Melanocyte of skin (primary cell): ENCODE measurements around the gene GFM2. TPM values are rescaled to one million over a fixed set of nuclear protein-coding genes. Genes with fewer than 3 reads are reported as not detected.

ENCODE experiments used
- small RNA-seq, 2 donors: library from RNA; depleted of rRNA; stranded (forward); fragments of <200 nt; gene quantifications; one replicate each; pipeline ENCODE3, GENCODE V24; 2012
- total RNA-seq, 2 donors: library from RNA; depleted of rRNA; stranded (reverse); fragments of >200 nt; gene quantifications; 2 replicates each; pipeline ENCODE4 v1.2.3, GENCODE V29; 2012

Gene GFM2, protein sequence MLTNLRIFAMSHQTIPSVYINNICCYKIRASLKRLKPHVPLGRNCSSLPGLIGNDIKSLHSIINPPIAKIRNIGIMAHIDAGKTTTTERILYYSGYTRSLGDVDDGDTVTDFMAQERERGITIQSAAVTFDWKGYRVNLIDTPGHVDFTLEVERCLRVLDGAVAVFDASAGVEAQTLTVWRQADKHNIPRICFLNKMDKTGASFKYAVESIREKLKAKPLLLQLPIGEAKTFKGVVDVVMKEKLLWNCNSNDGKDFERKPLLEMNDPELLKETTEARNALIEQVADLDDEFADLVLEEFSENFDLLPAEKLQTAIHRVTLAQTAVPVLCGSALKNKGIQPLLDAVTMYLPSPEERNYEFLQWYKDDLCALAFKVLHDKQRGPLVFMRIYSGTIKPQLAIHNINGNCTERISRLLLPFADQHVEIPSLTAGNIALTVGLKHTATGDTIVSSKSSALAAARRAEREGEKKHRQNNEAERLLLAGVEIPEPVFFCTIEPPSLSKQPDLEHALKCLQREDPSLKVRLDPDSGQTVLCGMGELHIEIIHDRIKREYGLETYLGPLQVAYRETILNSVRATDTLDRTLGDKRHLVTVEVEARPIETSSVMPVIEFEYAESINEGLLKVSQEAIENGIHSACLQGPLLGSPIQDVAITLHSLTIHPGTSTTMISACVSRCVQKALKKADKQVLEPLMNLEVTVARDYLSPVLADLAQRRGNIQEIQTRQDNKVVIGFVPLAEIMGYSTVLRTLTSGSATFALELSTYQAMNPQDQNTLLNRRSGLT
- total RNA-seq, result 10 to 100 TPM; 46.8 to 58.6 TPM

DNA sequence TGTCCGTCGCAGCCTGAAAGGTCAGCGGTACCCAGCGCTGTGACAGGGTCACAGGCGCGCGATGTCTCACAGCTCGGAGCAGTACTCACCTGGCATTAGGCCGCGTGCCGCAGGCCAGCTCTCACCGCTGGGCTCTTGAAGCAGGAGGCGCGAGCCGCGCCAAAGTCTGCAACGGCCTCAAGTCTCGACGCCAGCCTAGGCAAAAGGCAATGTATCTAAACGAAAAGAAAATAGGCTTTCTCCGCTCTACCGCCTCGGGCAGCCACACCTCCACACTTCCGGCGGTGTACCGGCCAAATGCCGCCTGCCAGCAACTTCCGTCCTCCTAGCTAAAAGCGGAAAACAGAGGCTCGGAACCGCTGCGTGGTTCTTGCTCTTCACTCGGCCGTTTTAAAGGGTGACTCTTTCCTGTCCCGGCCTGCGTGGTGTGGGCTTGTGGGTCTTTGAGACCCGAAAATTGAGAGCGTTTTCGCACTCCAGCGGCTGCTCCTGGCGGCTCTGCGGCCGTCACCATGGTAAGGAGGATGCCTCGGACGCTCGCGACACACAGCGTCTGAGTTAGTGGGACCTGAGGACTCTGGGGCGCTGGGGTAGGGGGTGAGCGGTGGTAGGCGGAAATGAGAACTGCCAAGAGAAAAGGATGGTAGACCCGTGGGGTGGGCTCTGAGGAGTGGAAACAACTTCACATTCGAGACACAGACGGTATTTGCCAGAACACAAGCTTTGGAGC is at the start of gene GFM2, which contains the start of gene NSA2:
Gene GFM2, minus strand, starts transcription at position 269 of the 730 bp plus-strand sequence. CDS start 3,375 bp downstream, outside the sequence.
Gene NSA2, plus strand, starts transcription at position 401 of the 730 bp plus-strand sequence. Its CDS starts 112 bp downstream, at position 513.

DNA sequence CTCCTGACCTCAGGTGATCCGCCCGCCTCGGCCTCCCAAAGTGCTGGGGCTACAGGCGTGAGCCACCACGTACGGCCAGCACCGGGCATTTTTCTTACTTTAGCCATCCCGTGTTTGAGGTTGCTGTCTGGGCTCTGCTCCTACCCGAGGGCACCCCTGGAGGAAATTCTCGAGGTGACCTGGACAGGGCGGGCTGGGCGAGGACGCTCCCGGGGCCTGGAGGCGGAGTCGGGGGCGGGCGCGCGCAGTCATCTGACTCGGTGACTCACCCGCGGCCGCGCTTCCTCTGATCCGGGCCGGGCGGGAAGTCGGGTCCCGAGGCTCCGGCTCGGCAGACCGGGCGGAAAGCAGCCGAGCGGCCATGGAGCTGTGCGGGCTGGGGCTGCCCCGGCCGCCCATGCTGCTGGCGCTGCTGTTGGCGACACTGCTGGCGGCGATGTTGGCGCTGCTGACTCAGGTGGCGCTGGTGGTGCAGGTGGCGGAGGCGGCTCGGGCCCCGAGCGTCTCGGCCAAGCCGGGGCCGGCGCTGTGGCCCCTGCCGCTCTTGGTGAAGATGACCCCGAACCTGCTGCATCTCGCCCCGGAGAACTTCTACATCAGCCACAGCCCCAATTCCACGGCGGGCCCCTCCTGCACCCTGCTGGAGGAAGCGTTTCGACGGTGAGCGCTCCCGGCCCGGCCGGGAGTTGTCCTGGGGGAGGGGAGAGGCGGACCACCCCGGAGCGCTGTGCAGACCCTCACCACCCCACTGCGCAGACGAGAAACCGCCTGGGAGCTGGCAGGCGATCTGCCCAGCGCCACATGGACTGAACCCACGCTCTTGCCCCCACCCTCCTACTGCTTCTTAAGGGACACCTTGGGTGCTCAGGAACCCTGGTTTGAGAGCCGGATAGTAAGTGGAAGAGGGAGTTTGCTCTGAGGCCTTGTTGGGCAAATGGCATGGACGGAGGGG is 81.7 kb downstream of the GFM2 start, which contains the start of gene HEXB:
Gene HEXB, plus strand, starts transcription at position 334 of the 952 bp plus-strand sequence. Its CDS starts 28 bp downstream, at position 362.

Small RNAs within 50 kb of the gene (small RNA-seq; reads per million reads assigned to genes)
- gene RNU6-658P, result 0 reads per million in 2 donors

Other genes starting within 250 kb of the GFM2 start
- 100 to 1,000 TPM in 1 of 2 donors, 10 to 100 TPM in 1; 28.6 to 159 TPM for gene ENC1, start 126.4 kb downstream of the GFM2 start, total RNA-seq
- gene HEXB, start 81.9 kb downstream of the GFM2 start, total RNA-seq, result 100 to 1,000 TPM; 212 to 262 TPM
- gene NSA2, start 132 bp upstream of the GFM2 start, total RNA-seq, result 10 to 100 TPM; 44.7 to 66.3 TPM
- 1 to 10 TPM in 1 of 2 donors, under 1 TPM in 1; 1.00 to 2.1 TPM for gene FAM169A, start 99.3 kb upstream of the GFM2 start, total RNA-seq